ENCODE data around the gene TCF12.

- no peak for TF ChIP-seq YY1 (IDR thresholded peaks at IDR 0.05; ENCODE audit: insufficient read depth, insufficient read length)
- no peak for TF ChIP-seq ZNF274 (IDR thresholded peaks at IDR 0.05; ENCODE audit: low read depth, low read length)
- no peak for TF ChIP-seq SUZ12 (IDR thresholded peaks at IDR 0.05; ENCODE audit: extremely low read depth, insufficient read depth, insufficient read length)
Observed at GRCh38 chr15:56894601-56895000, 23.8 kb upstream of the TCF12 start.
